GM12878 (cell line): Measurements from ENCODE around the gene LRRN1. TPM values are rescaled to one million over a fixed set of nuclear protein-coding genes. Genes with fewer than 3 reads are reported as not detected.

ENCODE experiments used
- ATAC-seq: fragments of 200-7000 bp; cut with Tn5 transposase; 3 replicates; pipeline ENCODE4 v1.9.1; 2020; ENCODE audit warnings: mild to moderate bottlenecking, moderate library complexity
- BruUV-seq: library from RNA; stranded (reverse); fragments of 400-500 nt; replicated peaks from 2 replicates; lab custom pipeline; 2021; lab: Mats Ljungman, UMichigan
- CTCF ChIA-PET: fragments of 300-600 bp; sonication (Branson Sonifier 250); formaldehyde crosslinking; extraction: SDS; loops from one replicate; lab custom pipeline; 2021; ENCODE audit warnings: inconsistent platforms; lab: Yijun Ruan, JAX
- POLR2A ChIA-PET: fragments of 350-600 bp; formaldehyde crosslinking; extraction: SDS; loops from one replicate; lab custom pipeline; 2021; ENCODE audit warnings: inconsistent platforms; lab: Charles Lee
- RAD21 ChIA-PET: fragments of 300-600 bp; sonication (Branson Sonifier 250); formaldehyde crosslinking; loops from one replicate; lab custom pipeline; 2023; ENCODE audit warnings: antibody characterized with exemption; ENCODE audit not compliant: unreplicated experiment; lab: Charles Lee
- SMC1A ChIA-PET: fragments of 300-600 bp; sonication (Branson Sonifier 250); formaldehyde crosslinking; loops from one replicate; lab custom pipeline; 2023; ENCODE audit not compliant: unreplicated experiment, uncharacterized antibody; lab: Charles Lee
- DNase-seq: peaks from one replicate; pipeline ENCODE4 v3.0.0-alpha.2; 2011; ENCODE audit warnings: low read depth, low spot score
- FAIRE-seq: peaks from 3 replicates; lab custom pipeline; 2011; peaks lifted over from hg19 to GRCh38; lab: Jason Lieb, UNC
- H2AFZ ChIP-seq: 2 replicates; pipeline ENCODE4 v1.6.0; 2011; ENCODE audit warnings: low read depth, low read length, control low read depth; ENCODE audit not compliant: control insufficient read depth
- H3K27ac ChIP-seq: 2 replicates; pipeline ENCODE4 v1.5.1; 2011; ENCODE audit warnings: control low read depth; ENCODE audit not compliant: control insufficient read depth, insufficient read depth
- H3K27me3 ChIP-seq, 2 experiments: replicated peaks in 1 of 2; 2 replicates each; pipeline versions ENCODE4 v1.6.0 to v1.6.1; 2011; ENCODE audit warnings: low read length in 1 of 2; ENCODE audit not compliant: control insufficient read depth in 2 of 2, insufficient read depth in 2 of 2
- H3K36me3 ChIP-seq, 2 experiments: 2 replicates each; pipeline ENCODE4 v1.5.1; 2011; ENCODE audit warnings: low read length in 1 of 2; ENCODE audit not compliant: control insufficient read depth in 2 of 2, insufficient read depth in 2 of 2
- H3K4me1 ChIP-seq: 2 replicates; pipeline ENCODE4 v1.6.1; 2011; ENCODE audit warnings: mild to moderate bottlenecking, low read length, moderate library complexity, mixed read lengths; ENCODE audit not compliant: control insufficient read depth, insufficient read depth
- H3K4me2 ChIP-seq: 2 replicates; pipeline ENCODE4 v1.6.0; 2011; ENCODE audit warnings: control low read depth; ENCODE audit not compliant: control insufficient read depth, insufficient read depth
- H3K4me3 ChIP-seq: fragments of 200-600 bp; sonication (generic); 2 replicates; pipeline ENCODE4 v1.5.1; 2016
- H3K79me2 ChIP-seq: 2 replicates; pipeline ENCODE4 v1.6.0; 2011; ENCODE audit warnings: low read length; ENCODE audit not compliant: control insufficient read depth, insufficient read depth
- H3K9ac ChIP-seq: 2 replicates; pipeline ENCODE4 v1.8.0; 2011; ENCODE audit warnings: low read length, control low read depth, mixed read lengths; ENCODE audit not compliant: control insufficient read depth, insufficient read depth
- H3K9me3 ChIP-seq: replicated peaks from 3 replicates; pipeline ENCODE4 v1.5.1; 2011; ENCODE audit warnings: mild to moderate bottlenecking, low read length; ENCODE audit not compliant: control insufficient read depth, insufficient read depth
- H4K20me1 ChIP-seq: 2 replicates; pipeline ENCODE4 v1.6.0; 2011; ENCODE audit not compliant: control insufficient read depth, insufficient read depth
- ATF3 ChIP-seq: IDR thresholded peaks from 2 replicates; pipeline ENCODE4 v1.6.1; 2011; ENCODE audit warnings: low read depth, mild to moderate bottlenecking, low read length, moderate library complexity, borderline replicate concordance; ENCODE audit errors: extremely low read depth
- BHLHE40 ChIP-seq, 2 experiments: fragments of 450-650 bp in 1 of 2; IDR thresholded peaks; 2 replicates each; pipeline ENCODE4 v1.6.1; 2011 to 2017; ENCODE audit warnings: low read depth in 2 of 2, borderline replicate concordance in 1 of 2, improper control_type of control experiment in 1 of 2, low read length in 1 of 2, mild to moderate bottlenecking in 1 of 2
- ETV6 ChIP-seq, 2 experiments: fragments of 450-650 bp in 1 of 2; IDR thresholded peaks in 1 of 2; conservative IDR thresholded peaks in 1 of 2; 2 replicates each; pipeline ENCODE4 v1.6.1; 2014; ENCODE audit warnings: antibody characterized with exemption in 1 of 2, borderline replicate concordance in 1 of 2, low read depth in 1 of 2, mild to moderate bottlenecking in 1 of 2, moderate library complexity in 1 of 2
- IKZF2 ChIP-seq, 2 experiments: fragments of 450-650 bp; IDR thresholded peaks; 2 replicates each; pipeline ENCODE4 v1.6.1; 2017; ENCODE audit warnings: mild to moderate bottlenecking in 2 of 2, moderate library complexity in 2 of 2
- MEF2B ChIP-seq: fragments of 450-650 bp; IDR thresholded peaks from 2 replicates; pipeline ENCODE4 v1.6.1; 2018; ENCODE audit warnings: mild to moderate bottlenecking, moderate library complexity; ENCODE audit not compliant: partially characterized antibody, poor library complexity, severe bottlenecking
- NFXL1 ChIP-seq: fragments of 450-650 bp; IDR thresholded peaks from 2 replicates; pipeline ENCODE4 v1.6.1; 2017; ENCODE audit warnings: antibody characterized with exemption, mild to moderate bottlenecking, borderline replicate concordance
- NR2C2 ChIP-seq: IDR thresholded peaks from 2 replicates; pipeline ENCODE4 v1.6.1; 2011; ENCODE audit warnings: borderline replicate concordance, low read depth; ENCODE audit not compliant: control insufficient read depth, insufficient read length
- RBBP5 ChIP-seq: fragments of 200-600 bp; sonication (generic); conservative IDR thresholded peaks from 2 replicates; pipeline ENCODE4 v1.6.1; 2016
- RUNX3 ChIP-seq: IDR thresholded peaks from 2 replicates; pipeline ENCODE4 v1.6.1; 2012; ENCODE audit warnings: low read length, inconsistent platforms
- SMARCA5 ChIP-seq: fragments of 450-650 bp; IDR thresholded peaks from 2 replicates; pipeline ENCODE4 v1.6.1; 2017; ENCODE audit warnings: mild to moderate bottlenecking
- STAT1 ChIP-seq: fragments of 450-650 bp; conservative IDR thresholded peaks from 2 replicates; pipeline ENCODE4 v1.6.1; 2014; ENCODE audit warnings: antibody characterized with exemption, mild to moderate bottlenecking
- USF2 ChIP-seq: IDR thresholded peaks from 2 replicates; pipeline ENCODE4 v1.6.1; 2011; ENCODE audit warnings: low read depth, low read length, improper control_type of control experiment, borderline replicate concordance
- WGBS: methylation state at CpG from one replicate; pipeline ENCODE4 v1.1.6; 2016; ENCODE audit warnings: low lambda C conversion rate; ENCODE audit not compliant: insufficient replicate concordance, insufficient coverage; ENCODE audit errors: missing lambda C conversion rate; 5-methylcytosine and 5-hydroxymethylcytosine counted together
- in situ Hi-C: fragments of 300-500 bp; cut with MboI; formaldehyde crosslinking; loops from 9 replicates; pipeline ENCODE4 v1.14.3; 2018; ENCODE audit warnings: mixed read lengths
- intact Hi-C: fragments of 100-400 bp; cut with micrococcal nuclease; formaldehyde crosslinking; loops from one replicate; pipeline ENCODE4 v1.14.2; 2022; ENCODE audit not compliant: unreplicated experiment
- polyA plus RNA-seq, 11 experiments: library from polyadenylated mRNA; depleted of rRNA in 4 of 11; unstranded in 6 of 11; stranded (reverse) in 5 of 11; fragments of >200 nt; fragmentation: Nextera tagmentation in 4 of 11; fragmentation: Illumina TruSeq in 1 of 11; extraction: Ambion mirVana in 4 of 11; extraction: Trizol in 1 of 11; gene quantifications; 1 replicate in 1 of 11; 2 replicates in 10 of 11; pipeline versions ENCODE4 v1.2.1 to v1.2.3, GENCODE V29; 2011 to 2016; ENCODE audit warnings: inconsistent platforms in 2 of 11, missing spikeins in 2 of 11, low read depth in 1 of 11
- total RNA-seq, 4 experiments: library from RNA; depleted of rRNA in 3 of 4; stranded (reverse); fragments of >200 nt in 3 of 4; fragmentation: Illumina TruSeq in 1 of 4; extraction: Trizol in 1 of 4; gene quantifications; 2 replicates each; pipeline versions ENCODE4 v1.2.1 to v1.2.3, GENCODE V29; 2013 to 2021

LRRN1 gene
- total and polyA plus RNA-seq, 10 of the 15 experiments (the other 5 are each of a cell fraction or from before 2014, with no cell fraction given) = 0.01 to 0.04 TPM; not detected in 8

GRCh38 chr3:3800080-3800455 is 837 bp downstream of the LRRN1 start:
- POLR2A ChIA-PET = no interaction called here
- H2AFZ ChIP-seq = no peak overlapping the region
- no peak overlapping the region for H3K4me3 ChIP-seq
- SMC1A ChIA-PET = interaction anchor here (0.7 kb wide), 1 partner anchor 1004 kb away, joined by 4 read pairs; no protein-coding TSS in a partner anchor
- no peak overlapping the region for H3K9ac ChIP-seq
- peak overlapping the region; percentile 33; the same call in 1 of the 2 replicates for H3K4me2 ChIP-seq
- FAIRE-seq = no peak
- in situ Hi-C loops = no loop called here
- H3K27me3 ChIP-seq = peaks cover 4 to 10% of the 10 kb centered on the region in 2 experiments
- no TSS peak for BruUV-seq
- 0% methylated on average over 6 of the region's 19 CpGs for WGBS
- H3K36me3 ChIP-seq = no peaks in the 10 kb centered on the region
- no peak overlapping the region for H3K27ac ChIP-seq
- no peak for TF ChIP-seq NR2C2
- TF ChIP-seq RBBP5 = no peak
- TF ChIP-seq BHLHE40 (IDR thresholded peaks at IDR 0.05; ENCODE audit: borderline replicate concordance in 1 of 2, low read depth in 2 of 2, low read length in 1 of 2) = no peak
- no peak for TF ChIP-seq NFXL1
- TF ChIP-seq MEF2B = no peak
- TF ChIP-seq ETV6 (conservative IDR thresholded peaks at IDR 0.05 in 1 of 2, IDR thresholded peaks at IDR 0.05 in 1 of 2; ENCODE audit: borderline replicate concordance in 1 of 2, low read depth in 1 of 2) = no peak
- TF ChIP-seq SMARCA5 = no peak
- no peak for TF ChIP-seq IKZF2 (IDR thresholded peaks at IDR 0.05)
- TF ChIP-seq USF2 = no peak
- no peak for TF ChIP-seq RUNX3
- no peak for TF ChIP-seq ATF3
- TF ChIP-seq STAT1 = no peak
- RAD21 ChIA-PET = no interaction called here
- H3K4me1 ChIP-seq = no peaks in the 10 kb centered on the region
- intact Hi-C loops = no loop called here
- no peak for ATAC-seq
- DNase-seq = no peak
- no peaks in the 10 kb centered on the region for H3K9me3 ChIP-seq
- CTCF ChIA-PET = no interaction called here
- H3K79me2 ChIP-seq = no peaks in the 10 kb centered on the region
- no peaks in the 10 kb centered on the region for H4K20me1 ChIP-seq
